GM21381 (cell line): ENCODE data around the gene HRK.

Experiments used
- ATAC-seq: cut with Tn5 transposase; IDR thresholded peaks from one replicate; pipeline ENCODE4 v1.9.1; 2021; ENCODE audit warnings: mild to moderate bottlenecking, moderate library complexity; ENCODE audit not compliant: unreplicated experiment

The HRK gene

DNA sequence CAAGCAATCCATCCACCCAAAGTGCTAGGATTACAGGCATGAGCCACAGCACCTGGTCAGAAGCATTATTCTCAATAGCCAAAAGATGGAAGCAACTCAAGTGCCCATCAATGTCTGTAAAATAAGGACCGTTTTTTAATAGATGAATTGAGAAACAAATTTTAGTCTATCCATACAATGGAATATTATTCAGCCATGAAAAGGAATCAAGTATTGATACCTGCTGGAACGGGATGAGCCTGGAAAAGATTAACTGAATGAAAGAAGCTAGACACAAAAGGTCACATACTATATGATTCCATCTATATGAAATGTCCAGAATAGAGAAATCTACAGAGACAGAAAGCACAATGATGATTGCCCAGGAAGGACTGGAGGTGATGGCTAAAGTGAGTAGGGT is 20.4 kb upstream of the HRK start:
- no peak for ATAC-seq

DNA sequence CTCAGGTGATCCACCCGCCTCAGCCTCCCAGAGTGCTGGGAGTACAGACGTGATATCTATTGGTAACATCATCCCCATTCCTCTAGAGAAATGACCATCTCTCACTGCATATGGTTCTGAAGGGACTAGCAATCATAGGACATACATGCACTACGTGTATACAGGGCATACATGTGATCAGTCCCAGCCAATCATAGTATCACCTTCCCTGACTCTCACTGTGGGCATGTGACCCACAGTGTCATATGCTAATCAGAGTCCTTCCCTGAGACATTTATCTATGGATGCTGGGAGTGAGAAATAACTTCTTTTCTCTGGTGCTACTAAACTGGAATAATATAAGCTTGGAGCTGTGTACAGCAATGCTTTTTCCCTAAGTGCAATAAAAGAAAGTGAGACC is 17.4 kb upstream of the HRK start:
- ATAC-seq, result no peak

DNA sequence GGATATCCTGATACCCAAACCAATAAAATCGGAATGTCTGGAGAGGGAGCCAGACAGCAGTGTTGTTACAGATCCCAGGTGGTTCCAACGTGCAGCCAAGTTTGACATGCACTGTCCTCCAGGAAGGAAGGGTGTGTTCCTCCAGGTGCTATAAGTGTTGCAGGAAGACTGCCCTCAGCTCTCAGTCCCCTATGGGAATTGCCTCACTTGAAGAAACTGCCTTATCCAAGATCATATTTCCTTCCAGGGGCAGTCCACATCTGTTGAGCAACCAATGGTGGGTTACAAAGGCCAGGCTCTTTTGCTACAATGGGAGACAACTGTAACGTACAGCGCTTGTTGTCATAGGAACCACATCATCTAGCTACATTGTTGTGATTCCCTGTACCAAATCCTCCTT is 16.2 kb upstream of the HRK start:
- ATAC-seq, result no peak

DNA sequence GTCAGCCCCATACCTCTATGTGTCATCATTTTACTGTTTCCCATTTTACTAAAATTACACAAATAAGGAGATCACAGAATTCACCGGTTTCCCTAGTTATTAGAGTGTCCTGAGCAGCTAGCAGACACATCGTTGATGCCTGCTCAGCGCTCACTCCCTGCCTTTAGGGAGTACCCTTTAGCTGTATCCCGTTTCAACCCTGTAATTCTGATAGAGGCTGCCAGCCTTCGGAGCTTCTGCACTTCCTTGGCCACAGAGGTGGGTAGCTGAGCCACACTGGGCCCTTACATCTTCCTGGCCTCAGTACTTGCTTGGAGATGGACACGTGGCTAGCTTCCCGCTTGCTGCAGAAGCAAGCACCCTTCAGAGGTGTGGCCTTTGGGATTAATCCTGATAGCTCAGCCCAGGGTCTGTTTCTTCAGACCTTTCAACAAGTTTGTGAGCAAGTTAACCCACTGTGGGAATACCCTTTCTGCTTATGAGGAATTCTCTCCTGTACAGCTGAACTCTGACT is 15.2 kb upstream of the HRK start:
- ATAC-seq, result no peak

DNA sequence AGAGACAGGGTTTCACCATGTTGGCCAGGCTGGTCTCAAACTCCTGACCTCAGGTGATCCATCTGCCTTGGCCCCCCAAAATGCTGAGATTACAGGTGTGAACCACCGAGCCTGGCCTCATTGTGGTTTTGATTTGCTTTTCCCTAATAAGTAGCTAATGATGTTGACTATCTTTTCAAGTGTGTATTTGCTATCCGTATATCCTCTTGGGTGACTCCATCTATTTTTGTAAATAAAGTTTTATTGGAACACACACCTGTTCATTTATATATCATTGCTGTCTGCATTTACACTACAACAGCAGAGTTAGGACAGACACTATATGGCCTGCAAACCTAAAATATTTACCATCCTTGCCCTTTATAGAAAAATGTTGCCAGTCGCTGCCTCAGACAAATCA is 13.7 kb upstream of the HRK start:
- ATAC-seq, result no peak

DNA sequence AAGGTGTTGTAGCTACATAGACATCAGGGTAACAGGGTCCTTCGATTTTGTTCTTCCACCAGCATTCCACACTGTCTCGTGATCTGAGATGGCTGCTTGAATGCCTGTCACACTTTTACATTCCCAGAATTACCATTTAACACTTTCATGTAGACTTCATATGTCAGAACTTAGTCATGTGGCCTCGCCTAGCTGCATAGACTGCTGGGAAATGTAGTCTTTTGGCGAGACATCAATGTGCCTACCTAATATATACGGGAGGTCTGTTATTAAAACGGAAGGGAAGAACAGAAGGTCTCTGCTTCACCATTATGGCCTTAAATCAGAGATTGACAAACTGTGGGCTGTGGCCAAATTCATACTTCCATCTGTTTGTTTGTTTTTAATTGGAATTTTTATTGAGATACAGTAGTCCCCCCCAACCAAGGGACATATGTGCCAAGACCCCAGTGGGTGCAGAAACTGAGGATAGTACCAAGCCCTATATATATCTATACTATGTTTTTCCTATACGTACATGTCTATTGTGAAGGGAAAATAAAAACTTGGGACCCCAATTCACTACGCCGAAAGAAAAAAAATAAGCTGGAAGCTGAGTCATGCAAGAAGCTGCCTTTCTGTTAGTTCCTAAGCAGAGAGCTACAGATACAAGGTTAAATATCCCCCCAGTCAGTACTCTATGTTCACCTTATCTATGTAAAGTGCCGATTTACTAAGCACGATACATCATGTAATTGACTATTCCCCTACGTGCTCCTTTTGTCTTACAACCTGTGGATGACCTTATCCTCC is 11.3 kb upstream of the HRK start:
- no peak for ATAC-seq

DNA sequence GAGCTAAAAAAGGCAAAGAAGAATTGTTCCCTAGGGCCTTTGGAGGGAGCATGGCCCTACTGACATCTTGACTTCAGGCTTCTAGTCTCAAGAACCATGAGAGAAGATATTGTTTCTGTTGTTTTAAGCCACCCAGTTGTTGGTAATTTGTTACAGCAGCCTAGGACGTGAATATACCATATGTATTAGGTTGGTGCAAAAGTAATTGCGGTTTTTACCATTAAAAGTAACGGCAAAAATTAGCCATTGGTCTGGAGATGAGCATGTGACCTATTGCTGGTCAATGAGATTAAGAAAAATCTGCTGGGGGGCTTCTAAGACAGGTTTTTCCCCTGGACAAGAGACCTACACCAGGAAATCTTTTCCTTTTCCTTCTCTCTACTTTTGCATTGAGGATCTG is 9.8 kb upstream of the HRK start:
- ATAC-seq, result no peak

DNA sequence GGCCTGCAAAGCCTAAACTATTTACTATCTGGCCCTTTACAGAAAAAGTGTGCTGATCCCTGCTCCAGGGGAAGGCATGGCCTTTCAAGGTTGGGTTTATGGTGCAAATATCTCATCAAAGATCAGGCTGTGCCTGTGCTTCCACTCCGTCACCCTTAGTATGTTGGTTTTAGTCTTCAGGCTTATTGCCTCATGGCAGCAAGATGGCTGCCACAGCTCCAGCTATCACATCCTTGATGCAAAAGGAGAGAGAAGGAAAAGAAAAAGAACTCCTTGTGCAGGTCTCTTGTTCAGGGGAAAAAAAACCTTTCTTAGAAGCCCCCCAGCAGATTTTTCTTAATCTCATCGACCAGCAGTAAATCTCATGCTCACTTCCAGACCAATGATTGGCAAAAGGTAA is 9.1 kb upstream of the HRK start:
- ATAC-seq, result no peak

DNA sequence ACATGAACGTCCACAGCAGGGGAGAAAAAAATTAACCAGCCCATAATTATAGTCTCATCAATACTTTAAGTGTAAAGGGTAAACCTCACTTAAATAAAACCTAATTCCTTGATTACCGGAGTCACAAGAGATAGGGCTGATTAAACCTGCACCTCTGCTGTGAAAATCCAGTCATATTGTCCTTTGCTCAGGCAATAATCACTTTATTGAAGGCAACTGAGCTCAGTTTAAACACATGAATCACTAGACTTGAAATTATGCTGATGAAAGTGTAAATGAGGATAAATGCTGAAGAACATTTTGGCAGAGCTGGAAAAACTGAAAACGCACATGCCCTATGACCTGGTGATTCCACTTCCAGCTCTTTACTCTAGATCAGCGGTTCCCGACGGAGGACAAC is 6.7 kb upstream of the HRK start:
- ATAC-seq, result no peak

DNA sequence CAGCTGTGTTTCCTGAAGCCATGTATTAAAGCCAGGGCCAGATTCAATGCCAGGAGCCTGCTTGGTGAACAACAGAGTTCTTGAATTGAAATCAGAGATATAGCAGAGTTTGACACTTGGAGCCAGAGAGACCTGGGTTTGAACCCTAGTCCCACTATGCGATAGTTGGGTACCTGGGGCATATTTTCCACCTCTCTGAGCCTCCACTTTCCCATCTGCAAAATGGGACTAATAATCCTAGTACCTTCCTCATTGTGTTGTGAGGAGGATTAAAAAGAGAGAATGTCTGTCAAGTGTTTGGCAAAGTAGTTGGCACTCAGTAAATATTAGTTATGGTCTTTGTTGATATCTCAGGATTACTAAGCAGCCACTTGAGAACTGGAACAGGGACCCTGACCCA is 6.0 kb upstream of the HRK start:
- ATAC-seq, result no peak

DNA sequence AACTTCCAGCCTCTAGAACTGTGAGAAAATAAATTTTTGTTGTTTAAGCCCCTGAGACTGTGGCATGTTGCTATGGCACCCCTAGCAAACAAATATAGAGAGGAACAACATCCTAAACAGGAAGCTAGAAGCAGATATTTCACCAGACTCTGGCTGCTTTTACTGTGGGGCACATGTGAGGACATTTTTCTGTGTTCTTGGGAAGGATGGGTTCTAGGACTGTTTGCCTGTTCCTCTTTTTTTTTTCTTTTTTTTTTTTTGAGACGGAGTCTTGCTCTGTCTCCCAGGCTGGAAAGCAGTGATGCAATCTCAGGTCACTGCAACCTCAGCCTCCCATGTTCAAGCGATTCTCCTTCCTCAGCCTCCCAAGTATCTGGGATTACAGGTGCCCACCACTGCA is 4.2 kb upstream of the HRK start:
- no peak for ATAC-seq

DNA sequence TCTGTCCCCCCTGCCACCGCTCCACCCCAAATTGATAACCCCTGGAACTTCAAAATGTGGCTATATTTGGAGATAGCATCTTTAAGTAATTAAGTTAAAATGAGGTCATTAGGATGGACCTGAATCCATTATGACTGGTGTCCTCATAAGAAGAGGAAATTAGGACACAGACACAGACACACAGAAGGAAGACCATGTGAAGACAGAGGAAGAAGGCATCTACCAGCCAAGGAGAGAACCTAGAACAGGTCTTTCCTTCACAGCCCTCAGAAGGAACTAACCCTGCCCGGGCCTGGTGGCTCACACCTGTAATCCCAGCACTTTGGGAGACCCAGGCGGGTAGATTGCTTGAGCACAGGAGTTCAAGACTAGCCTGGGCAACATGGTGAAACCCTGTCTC is 3.6 kb upstream of the HRK start:
- no peak for ATAC-seq

DNA sequence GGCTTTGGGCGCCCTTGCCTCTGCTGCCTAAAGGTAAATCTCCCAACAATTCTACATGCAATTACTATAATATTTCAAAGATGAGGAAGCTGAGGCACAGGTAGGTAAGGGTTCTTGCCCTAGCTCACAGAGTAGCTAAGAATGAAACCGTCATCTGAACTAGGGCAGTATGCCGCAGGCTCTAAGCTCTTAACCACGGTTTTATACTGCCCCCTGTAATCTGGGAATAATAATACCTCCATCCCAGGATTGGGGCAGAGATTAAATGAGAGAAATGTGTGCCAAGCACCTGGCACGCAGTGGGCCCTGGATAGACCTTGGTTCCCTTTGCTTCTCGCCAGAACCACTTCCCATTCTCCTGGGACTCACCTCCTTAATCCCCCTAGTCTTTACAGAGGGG is 1.5 kb upstream of the HRK start:
- no peak for ATAC-seq

DNA sequence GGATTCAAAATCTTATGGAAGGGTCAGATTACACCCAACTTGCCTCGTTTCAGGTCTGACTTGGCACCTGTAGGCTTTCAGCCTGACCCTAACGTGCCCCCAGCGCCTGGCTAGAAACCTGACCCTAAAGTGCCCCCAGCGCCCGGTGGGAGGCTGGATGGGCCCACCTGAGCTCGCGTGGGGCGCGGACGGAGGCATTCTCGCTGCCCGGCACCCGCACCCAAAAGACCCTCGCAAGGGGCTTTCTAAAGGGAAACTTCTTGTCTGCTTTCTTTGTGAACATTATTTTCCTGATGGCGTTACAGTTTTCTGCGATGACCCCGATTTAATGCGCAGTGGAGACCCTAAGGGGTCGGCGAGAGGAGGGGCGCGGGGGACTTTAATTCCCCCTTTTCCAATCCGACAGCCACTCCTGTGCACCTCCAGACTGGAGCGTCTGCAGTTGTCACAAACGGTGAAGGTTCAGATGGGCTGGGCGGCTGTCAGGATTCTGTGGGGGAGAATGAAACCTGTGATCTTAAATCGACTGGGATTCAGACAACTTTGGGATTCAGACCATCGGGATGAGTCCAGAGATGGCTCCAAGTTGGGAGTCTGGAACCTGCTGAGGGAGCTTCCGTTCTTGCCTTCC is 751 bp upstream of the HRK start:
- ATAC-seq, result no peak

DNA sequence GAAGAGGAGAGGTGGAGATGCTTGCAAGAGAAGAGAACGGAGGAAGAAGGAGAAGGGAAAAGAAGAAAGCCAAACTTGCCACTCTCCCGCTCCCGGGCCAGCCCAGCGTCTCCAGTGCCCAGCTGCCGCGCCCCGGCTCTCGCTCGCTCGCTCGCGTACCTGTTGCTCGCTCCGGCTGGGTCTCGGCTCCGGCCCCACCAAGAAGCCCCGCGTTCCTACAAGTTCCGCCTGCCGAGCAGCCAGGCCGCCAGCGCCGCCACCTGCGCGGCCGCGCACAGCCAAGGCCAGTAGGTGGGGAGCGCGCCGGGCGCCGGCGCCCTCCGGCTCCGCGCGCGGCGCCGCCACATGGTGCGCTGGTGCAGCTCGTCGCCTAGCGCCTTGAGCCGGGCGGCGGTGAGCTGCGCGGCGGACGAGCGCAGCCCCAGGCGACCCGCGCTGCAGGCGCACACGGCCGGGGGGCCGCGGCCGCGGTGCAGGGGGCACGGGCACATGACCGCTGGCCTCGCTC is 370 bp downstream of the HRK start:
- ATAC-seq, result peak; percentile 79

DNA sequence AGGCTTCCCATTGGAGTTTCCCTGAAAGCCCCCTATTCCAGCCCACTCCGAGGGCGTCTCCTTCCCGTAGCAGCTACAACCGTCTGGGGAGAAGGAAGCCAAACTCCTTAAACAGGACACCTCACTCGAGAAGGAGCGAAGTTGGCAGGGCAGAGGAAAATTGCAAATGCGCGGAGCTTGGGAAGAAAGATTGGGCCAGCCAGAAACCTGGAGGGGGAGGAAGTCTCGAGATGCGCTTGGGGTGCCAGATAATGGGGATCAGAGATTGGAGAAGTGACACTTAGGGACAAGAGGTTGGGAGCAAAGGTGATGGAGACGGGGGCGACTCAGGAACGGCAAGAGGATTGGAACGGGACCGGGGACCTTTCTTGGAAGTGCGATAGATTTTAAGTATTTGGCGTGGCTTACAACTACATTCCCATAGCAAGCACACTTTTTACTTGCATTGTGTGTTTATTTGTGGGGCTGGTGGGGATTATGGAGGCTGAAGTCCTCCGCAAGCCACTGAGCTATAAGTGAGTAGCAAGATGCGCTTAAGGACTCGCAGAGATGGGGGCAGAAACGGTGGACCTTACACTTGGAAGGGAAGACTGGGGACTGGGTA is 926 bp downstream of the HRK start:
- no peak for ATAC-seq

DNA sequence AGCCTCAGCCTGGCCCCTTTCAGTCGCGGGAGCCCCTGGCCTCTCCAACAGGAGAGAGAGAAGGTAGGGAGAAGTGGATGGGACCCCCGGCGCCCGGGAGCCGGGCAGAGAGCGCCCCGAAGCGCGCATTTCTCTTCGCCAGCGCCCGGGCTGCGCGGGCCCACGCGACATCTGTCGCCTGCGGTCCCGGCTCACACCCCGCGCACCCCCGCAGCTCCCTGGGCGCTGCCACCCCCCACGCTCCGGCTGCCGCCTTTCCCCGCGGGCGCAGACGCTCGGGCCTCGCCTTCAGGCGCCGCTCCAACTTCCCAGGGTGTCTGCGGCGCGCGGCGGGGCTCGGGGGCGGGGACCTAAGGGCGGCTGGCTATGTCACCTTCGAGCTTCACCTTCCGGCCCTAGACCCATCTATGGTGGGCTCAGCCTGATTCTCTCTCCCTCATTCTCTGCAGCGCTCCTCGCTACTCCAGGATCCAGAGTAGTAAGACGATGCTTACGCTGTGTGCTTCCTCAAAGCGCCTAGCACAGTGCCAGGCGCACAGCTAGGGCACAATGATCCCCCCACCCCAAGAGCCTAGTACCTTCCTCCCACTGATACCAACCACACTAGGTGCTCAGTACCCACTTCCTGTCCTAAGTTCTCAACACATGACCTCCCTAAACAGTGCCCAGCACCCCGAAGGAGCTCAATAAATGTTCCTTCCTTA is 1.6 kb downstream of the HRK start:
- no peak for ATAC-seq

DNA sequence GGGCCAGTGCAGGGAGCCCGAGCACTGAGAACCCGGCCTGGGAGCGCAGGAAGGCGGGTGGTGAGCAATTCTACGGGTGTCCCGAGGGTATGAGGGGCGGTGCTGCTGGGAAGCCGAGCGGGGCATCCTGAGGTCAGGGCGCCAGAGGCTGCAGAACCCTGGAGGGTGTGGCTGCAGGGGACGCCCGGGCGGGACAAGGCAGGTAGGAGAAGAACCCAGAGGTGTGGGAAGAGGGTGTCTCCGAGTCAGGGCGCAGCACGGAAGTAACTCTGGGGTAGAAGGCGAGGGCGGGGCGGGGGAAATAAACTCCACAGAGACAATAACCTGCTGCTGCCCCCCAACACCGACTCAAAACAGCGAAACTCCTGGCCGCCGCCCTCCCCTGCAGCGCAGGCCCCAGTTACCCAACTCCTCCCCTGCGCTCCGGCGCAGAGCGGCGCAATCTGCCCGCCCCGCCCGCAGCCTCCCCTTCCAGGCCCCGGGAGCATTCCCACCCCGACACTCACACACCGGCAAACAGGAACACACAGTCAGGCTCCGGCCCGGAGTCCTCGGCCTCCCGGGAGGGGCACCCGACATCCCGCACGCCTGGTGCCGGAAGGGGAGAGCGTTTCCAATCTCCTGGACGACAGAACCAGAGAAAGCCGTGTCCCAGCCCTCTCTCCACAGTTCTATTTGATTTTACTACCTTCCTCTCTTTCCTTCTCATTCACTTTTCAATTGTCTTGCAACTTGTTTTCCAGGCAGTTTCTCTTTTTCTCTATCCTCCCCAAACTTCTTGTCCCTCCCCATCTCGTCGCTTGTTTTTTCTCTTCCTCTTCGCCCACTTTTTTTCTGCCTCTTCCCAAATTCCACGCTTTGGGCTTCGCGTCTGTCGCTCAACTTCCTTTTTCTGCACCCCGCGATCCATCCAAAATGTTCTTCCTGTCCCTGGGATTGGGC is 2.4 kb downstream of the HRK start:
- ATAC-seq, result no peak

DNA sequence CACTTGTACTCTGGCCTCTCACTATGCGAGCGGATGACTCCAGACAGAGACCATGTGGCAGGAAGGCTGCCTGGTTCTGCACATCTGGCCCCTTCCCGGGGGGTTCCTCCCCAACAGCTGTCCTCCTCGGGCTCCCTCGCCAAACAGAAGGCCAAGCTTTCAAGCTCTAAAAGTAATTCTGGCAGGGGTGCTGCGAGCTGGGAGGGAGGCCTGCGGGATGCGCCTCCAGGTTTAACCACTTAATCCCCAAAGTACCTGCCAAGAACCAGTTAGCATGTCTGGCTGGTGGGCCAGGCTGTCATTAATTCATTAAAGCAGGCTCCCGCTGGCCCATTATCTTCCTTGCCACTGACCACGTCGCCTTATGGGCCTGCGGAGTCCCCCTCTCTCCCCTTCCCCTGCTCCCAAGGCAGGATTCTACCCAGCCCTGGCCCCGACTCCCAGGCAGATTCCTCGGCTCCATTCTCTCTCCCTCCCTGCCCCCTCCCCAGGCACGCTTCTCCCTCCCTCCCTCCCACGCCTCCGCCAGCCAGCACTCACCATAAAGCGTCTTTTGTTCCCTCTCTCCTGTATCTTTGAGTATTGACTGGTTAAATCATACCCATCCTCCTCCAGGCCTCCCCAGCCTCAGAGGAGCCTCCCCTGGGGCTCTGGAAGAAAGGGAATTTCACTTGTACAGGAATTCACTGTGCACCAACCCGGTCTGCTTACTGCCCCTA is 4.9 kb downstream of the HRK start:
- ATAC-seq, result no peak
